Measurements from ENCODE around the gene SCRT2. TPM values are rescaled to one million over a fixed set of nuclear protein-coding genes. Genes with fewer than 3 reads are reported as not detected.

Gene SCRT2
- total RNA-seq, 4 donors from 2014 or later = not detected

GRCh38 chr20:664576-664975 is 11.0 kb downstream of the SCRT2 start:
- Histone ChIP-seq H3K27ac (no peak overlapping the region), H3K4me1 (peaks cover 0 to 7% of the 10 kb centered on the region in 2 donors), H3K27me3 (peaks cover 24% of the 10 kb centered on the region), H3K36me3 (no peaks in the 10 kb centered on the region), H3K4me3 (replicated peaks in 1 of 3) (no peak overlapping the region), H3K9me3 (no peaks in the 10 kb centered on the region)
- no peak for DNase-seq
- 40 to 53% methylated on average over 12 to 13 of the region's 13 CpGs for WGBS, 2 donors
- TF ChIP-seq POLR2A (IDR thresholded peaks at IDR 0.05) = no peak
- no peak for TF ChIP-seq CTCF (IDR thresholded peaks at IDR 0.05)
- intact Hi-C loops (cut with DNase I) = no loop called here

- H3K9me3 ChIP-seq = no peaks in the 10 kb centered on the region
- H3K4me1 ChIP-seq = peaks cover 0 to 7% of the 10 kb centered on the region in 2 donors
- 10% methylated on average over 8 of the region's 60 CpGs; no CpG with 5 or more reads in 1 of the 2 donors for WGBS, 2 donors
- H3K36me3 ChIP-seq = no peaks in the 10 kb centered on the region
- intact Hi-C loops (cut with DNase I) = no loop called here
- no peak overlapping the region for H3K27ac ChIP-seq
- TF ChIP-seq POLR2A (IDR thresholded peaks at IDR 0.05) = no peak
- no peak for TF ChIP-seq CTCF (IDR thresholded peaks at IDR 0.05)
- no peak overlapping the region for H3K4me3 ChIP-seq (replicated peaks in 1 of 3)
- DNase-seq = no peak
- H3K27me3 ChIP-seq = peaks cover 24% of the 10 kb centered on the region
Measured at GRCh38 chr20:664151-664550, 11.5 kb downstream of the SCRT2 start.

GRCh38 chr20:663315-664090 is 12.1 kb downstream of the SCRT2 start:
- intact Hi-C loops (cut with DNase I) = no loop called here
- Histone ChIP-seq H3K36me3 (no peaks in the 10 kb centered on the region), H3K9me3 (no peaks in the 10 kb centered on the region), H3K27ac (no peak overlapping the region), H3K4me3 (replicated peaks in 1 of 3) (no peak overlapping the region), H3K27me3 (peaks cover 24% of the 10 kb centered on the region), H3K4me1 (peaks cover 0 to 7% of the 10 kb centered on the region in 2 donors)
- 6 to 11% methylated on average over 24 to 31 of the region's 84 CpGs for WGBS, 2 donors
- no peak for DNase-seq
- TF ChIP-seq POLR2A (IDR thresholded peaks at IDR 0.05) = no peak
- no peak for TF ChIP-seq CTCF (IDR thresholded peaks at IDR 0.05)

GRCh38 chr20:662277-663192 is 13.1 kb downstream of the SCRT2 start:
- DNase-seq = no peak
- Histone ChIP-seq H3K27ac (no peak overlapping the region), H3K27me3 (peaks cover 24% of the 10 kb centered on the region), H3K4me3 (replicated peaks in 1 of 3) (no peak overlapping the region), H3K36me3 (no peaks in the 10 kb centered on the region), H3K4me1 (peaks cover 0 to 7% of the 10 kb centered on the region in 2 donors), H3K9me3 (no peaks in the 10 kb centered on the region)
- 15 to 17% methylated on average over 15 to 16 of the region's 16 CpGs for WGBS, 2 donors
- intact Hi-C loops (cut with DNase I) = no loop called here
- TF ChIP-seq CTCF (IDR thresholded peaks at IDR 0.05) = no peak
- no peak for TF ChIP-seq POLR2A (IDR thresholded peaks at IDR 0.05)

Measured in thyroid gland (tissue), 4 donors.